GM23338 (cell line): ENCODE results near the gene CYB561D1. TPM values are rescaled to one million over a fixed set of nuclear protein-coding genes. Genes with fewer than 3 reads are reported as not detected.

Experiments
- ATAC-seq: fragments of 200-7000 bp; cut with Tn5 transposase; 3 replicates; pipeline ENCODE4 v1.9.1; 2020
- DNase-seq: peaks from one replicate; pipeline ENCODE4 v3.0.0-alpha.2; 2015; ENCODE audit warnings: low spot score
- H2AFZ ChIP-seq: fragments of 200-600 bp; sonication (generic); 2 replicates; pipeline ENCODE4 v1.8.0; 2016; ENCODE audit warnings: antibody characterized with exemption, mild to moderate bottlenecking, moderate library complexity
- H3F3A ChIP-seq: fragments of 200-600 bp; sonication (generic); replicated peaks from 2 replicates; pipeline ENCODE4 v1.8.0; 2017; ENCODE audit warnings: antibody characterized with exemption, mixed run types, low read depth
- H3K27ac ChIP-seq: fragments of 200-600 bp; sonication (generic); 2 replicates; pipeline ENCODE4 v1.6.1; 2016; ENCODE audit warnings: low read depth
- H3K27me3 ChIP-seq: fragments of 200-600 bp; sonication (generic); 2 replicates; pipeline ENCODE4 v1.8.0; 2016; ENCODE audit warnings: mild to moderate bottlenecking, mixed run types, moderate library complexity; ENCODE audit not compliant: insufficient read depth
- H3K36me3 ChIP-seq: fragments of 200-600 bp; sonication (generic); 2 replicates; pipeline ENCODE4 v1.8.0; 2016; ENCODE audit warnings: mild to moderate bottlenecking; ENCODE audit not compliant: insufficient read depth
- H3K4me1 ChIP-seq: fragments of 200-600 bp; sonication (generic); 2 replicates; pipeline ENCODE4 v1.8.0; 2016; ENCODE audit warnings: mild to moderate bottlenecking, moderate library complexity; ENCODE audit not compliant: insufficient read depth
- H3K4me2 ChIP-seq: fragments of 200-600 bp; sonication (generic); 2 replicates; pipeline ENCODE4 v1.7.1; 2017; ENCODE audit warnings: mixed run types
- H3K4me3 ChIP-seq: fragments of 200-600 bp; sonication (generic); 2 replicates; pipeline ENCODE4 v1.6.1; 2016; ENCODE audit warnings: mixed run types
- H3K79me2 ChIP-seq: fragments of 200-600 bp; sonication (generic); replicated peaks from 2 replicates; pipeline ENCODE4 v1.8.0; 2017; ENCODE audit warnings: mild to moderate bottlenecking; ENCODE audit not compliant: insufficient read depth
- H3K9me2 ChIP-seq: fragments of 200-600 bp; sonication (generic); 2 replicates; pipeline ENCODE4 v1.8.0; 2017; ENCODE audit not compliant: insufficient read depth
- H4K20me1 ChIP-seq: fragments of 200-600 bp; sonication (generic); replicated peaks from 2 replicates; pipeline ENCODE4 v1.8.0; 2017; ENCODE audit warnings: mild to moderate bottlenecking; ENCODE audit not compliant: insufficient read depth
- H3K27ac Mint-ChIP-seq: 2 replicates; pipeline ENCODE4 v1.8.0; 2020; ENCODE audit warnings: inconsistent platforms, mild to moderate bottlenecking, moderate library complexity, mixed read lengths
- H3K27me3 Mint-ChIP-seq: 3 replicates; pipeline ENCODE4 v1.8.0; 2022; ENCODE audit warnings: low read depth, mild to moderate bottlenecking, moderate library complexity, mixed read lengths, inconsistent platforms; ENCODE audit not compliant: insufficient read depth, poor library complexity
- H3K36me3 Mint-ChIP-seq: 3 replicates; pipeline ENCODE4 v1.8.0; 2021; ENCODE audit warnings: low read depth, mild to moderate bottlenecking, inconsistent platforms, moderate library complexity, mixed read lengths
- H3K4me1 Mint-ChIP-seq: 3 replicates; pipeline ENCODE4 v1.8.0; 2020; ENCODE audit warnings: mild to moderate bottlenecking, inconsistent platforms, mixed read lengths
- H3K4me3 Mint-ChIP-seq: 3 replicates; pipeline ENCODE4 v1.8.0; 2021; ENCODE audit warnings: moderate library complexity, mild to moderate bottlenecking, inconsistent platforms, mixed read lengths
- H3K9me3 Mint-ChIP-seq: 3 replicates; pipeline ENCODE4 v1.8.0; 2020; ENCODE audit warnings: moderate library complexity, mild to moderate bottlenecking, inconsistent platforms, mixed read lengths
- CREB1 ChIP-seq: fragments of 250-450 bp; sonication (Bioruptor Pico); IDR thresholded peaks from 2 replicates; pipeline ENCODE4 v1.5.0; 2020; ENCODE audit warnings: low read depth, mild to moderate bottlenecking, moderate library complexity
- CTCF ChIP-seq, 2 experiments: fragments of 200-600 bp in 1 of 2; sonication (generic) in 1 of 2; conservative IDR thresholded peaks; 2 replicates each; pipeline versions ENCODE4 v1.5.1 to v1.6.1; 2016 to 2017; ENCODE audit warnings: antibody characterized with exemption in 2 of 2, low read depth in 2 of 2, mild to moderate bottlenecking in 2 of 2, moderate library complexity in 1 of 2
- ZNF114 ChIP-seq: fragments of 250-450 bp; sonication (Bioruptor Pico); IDR thresholded peaks from 2 replicates; pipeline ENCODE4 v1.5.0; 2020; ENCODE audit warnings: mild to moderate bottlenecking, moderate library complexity
- ZNF331 ChIP-seq: fragments of 250-450 bp; sonication (Bioruptor Pico); IDR thresholded peaks from 2 replicates; pipeline ENCODE4 v1.5.0; 2020; ENCODE audit warnings: low read depth, mild to moderate bottlenecking, moderate library complexity
- polyA plus RNA-seq: library from polyadenylated mRNA; unstranded; fragments of >200 nt; fragmentation: Nextera tagmentation; extraction: Ambion mirVana; gene quantifications from 2 replicates; pipeline ENCODE4 v1.2.1, GENCODE V29; 2016
- total RNA-seq: library from RNA; depleted of rRNA; stranded (reverse); fragments of >200 nt; shearing (Covaris generic); gene quantifications from 2 replicates; pipeline ENCODE4 v1.2.3, GENCODE V29; 2014
- TF ChIP-seq, protein P1 (sequence below): IDR thresholded peaks from 2 replicates; pipeline ENCODE4 v1.6.1; 2016; ENCODE audit warnings: antibody characterized with exemption

Gene CYB561D1
- total and polyA plus RNA-seq, 2 experiments from 2014 or later, result 0.95 to 2.7 TPM

- H3K9me3 Mint-ChIP-seq, result no peaks in the 10 kb centered on the region; the same call in 2 of the 3 replicates
- Histone ChIP-seq H3K27ac (no peak overlapping the region), H3F3A (peaks cover 8% of the 10 kb centered on the region; the same call in 1 of the 2 replicates), H3K4me1 (peaks cover 15% of the 10 kb centered on the region), H4K20me1 (no peaks in the 10 kb centered on the region), H3K27me3 (peaks cover 10% of the 10 kb centered on the region; the same call in 1 of the 2 replicates), H3K9me2 (no peaks in the 10 kb centered on the region), H2AFZ (peak overlapping the region; percentile 99), H3K36me3 (no peaks in the 10 kb centered on the region), H3K79me2 (no peaks in the 10 kb centered on the region), H3K4me3 (peak overlapping the region; percentile 96), H3K4me2 (peak overlapping the region; percentile 93)
- peaks cover 13% of the 10 kb centered on the region for H3K27me3 Mint-ChIP-seq
- peak overlapping the region; percentile 86 for H3K27ac Mint-ChIP-seq
- H3K4me3 Mint-ChIP-seq, result peak overlapping the region; percentile 85
- H3K36me3 Mint-ChIP-seq, result peaks cover 15% of the 10 kb centered on the region; the same call in 2 of the 3 replicates
- ATAC-seq (peak; percentile 77), DNase-seq (peak; percentile 77)
- peaks cover 27% of the 10 kb centered on the region for H3K4me1 Mint-ChIP-seq
- no peak for TF ChIP-seq ZNF114 (CRISPR knock-in tag)
- TF ChIP-seq CREB1 (CRISPR knock-in tag), result no peak
- peak; percentile 41 to 44 for TF ChIP-seq CTCF (conservative IDR thresholded peaks at IDR 0.05; ENCODE audit: low read depth in 2 of 2)
Observed at GRCh38 chr1:109482791-109483671, 10.9 kb upstream of the CYB561D1 start.

- Histone ChIP-seq H3K27ac (peak within 1 kb of the TSS; percentile 85), H3K27me3 (peaks cover 10% of the 10 kb centered on the region; the same call in 1 of the 2 replicates), H3K4me2 (peak within 1 kb of the TSS; percentile 100), H3K36me3 (no peaks in the 10 kb centered on the region), H3K79me2 (no peaks in the 10 kb centered on the region), H3K9me2 (no peaks in the 10 kb centered on the region), H3F3A (peaks cover 8% of the 10 kb centered on the region; the same call in 1 of the 2 replicates), H3K4me3 (peak within 1 kb of the TSS; percentile 96), H2AFZ (peak within 1 kb of the TSS; percentile 99), H4K20me1 (no peaks in the 10 kb centered on the region), H3K4me1 (peaks cover 15% of the 10 kb centered on the region)
- H3K27ac Mint-ChIP-seq, result peak within 1 kb of the TSS; percentile 92
- peak within 1 kb of the TSS; percentile 85 for H3K4me3 Mint-ChIP-seq
- peaks cover 24% of the 10 kb centered on the region for H3K4me1 Mint-ChIP-seq
- H3K27me3 Mint-ChIP-seq, result peaks cover 13% of the 10 kb centered on the region
- ATAC-seq, result peak; percentile 72
- peak; percentile 96 for DNase-seq
- H3K36me3 Mint-ChIP-seq, result peaks cover 19% of the 10 kb centered on the region; the same call in 2 of the 3 replicates
- no peaks in the 10 kb centered on the region; the same call in 2 of the 3 replicates for H3K9me3 Mint-ChIP-seq
- TF ChIP-seq CREB1 (CRISPR knock-in tag) (peak; percentile 74), ZNF331 (CRISPR knock-in tag) (no peak), CTCF (conservative IDR thresholded peaks at IDR 0.05; ENCODE audit: low read depth in 2 of 2) (no peak), ZNF114 (CRISPR knock-in tag) (no peak)
- TF ChIP-seq, protein P1, sequence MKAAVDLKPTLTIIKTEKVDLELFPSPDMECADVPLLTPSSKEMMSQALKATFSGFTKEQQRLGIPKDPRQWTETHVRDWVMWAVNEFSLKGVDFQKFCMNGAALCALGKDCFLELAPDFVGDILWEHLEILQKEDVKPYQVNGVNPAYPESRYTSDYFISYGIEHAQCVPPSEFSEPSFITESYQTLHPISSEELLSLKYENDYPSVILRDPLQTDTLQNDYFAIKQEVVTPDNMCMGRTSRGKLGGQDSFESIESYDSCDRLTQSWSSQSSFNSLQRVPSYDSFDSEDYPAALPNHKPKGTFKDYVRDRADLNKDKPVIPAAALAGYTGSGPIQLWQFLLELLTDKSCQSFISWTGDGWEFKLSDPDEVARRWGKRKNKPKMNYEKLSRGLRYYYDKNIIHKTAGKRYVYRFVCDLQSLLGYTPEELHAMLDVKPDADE, result no peak; the same call in none of the 2 replicates
Observed at GRCh38 chr1:109483672-109484518, 10.0 kb upstream of the CYB561D1 start, which contains the start of gene ATXN7L2. TSS of gene ATXN7L2 (plus strand) at chr1:109483905. CDS start at chr1:109483954, 49 bp downstream.
